Mesothelial cell of epicardium (in vitro differentiated cells): Measurements from ENCODE around the gene NDUFAF4. TPM values are rescaled to one million over a fixed set of nuclear protein-coding genes. Genes with fewer than 3 reads are reported as not detected.
A peak's percentile ranks its signal among the peaks of the same experiment; 100 is the strongest.
"Not testable (repeated sequence)": the region's sequence is repeated elsewhere in the genome, so short reads cannot be mapped to it uniquely, and the experiment has no call there.

Source experiments
- DNase-seq, 2 experiments: peaks; one replicate each; pipeline ENCODE4 v3.0.0; 2021; ENCODE audit warnings: low spot score in 2 of 2; ENCODE audit not compliant: unreplicated experiment in 2 of 2
- H3K27ac Mint-ChIP-seq: 2 replicates; pipeline ENCODE4 v1.8.0; 2021; ENCODE audit warnings: mixed read lengths
- H3K27me3 Mint-ChIP-seq: 2 replicates; pipeline ENCODE4 v1.8.0; 2021; ENCODE audit warnings: low read depth, mixed read lengths
- H3K36me3 Mint-ChIP-seq: 2 replicates; pipeline ENCODE4 v1.8.0; 2021; ENCODE audit warnings: mixed read lengths
- H3K4me1 Mint-ChIP-seq: 2 replicates; pipeline ENCODE4 v1.8.0; 2021; ENCODE audit warnings: mixed read lengths
- H3K4me3 Mint-ChIP-seq: 2 replicates; pipeline ENCODE4 v1.8.0; 2021; ENCODE audit warnings: mild to moderate bottlenecking, moderate library complexity, mixed read lengths
- H3K9me3 Mint-ChIP-seq: 2 replicates; pipeline ENCODE4 v1.8.0; 2021; ENCODE audit warnings: mixed read lengths
- total RNA-seq: library from RNA; stranded (reverse); gene quantifications from 3 replicates; pipeline ENCODE4 v1.2.1, GENCODE V29; 2021
- TF ChIP-seq, protein P1 (sequence below): fragments of 200-600 bp; sonication (generic); IDR thresholded peaks from one replicate; pipeline ENCODE4 v1.5.0; 2021; ENCODE audit warnings: antibody characterized with exemption; ENCODE audit not compliant: unreplicated experiment

NDUFAF4 gene
- total RNA-seq, 1 donor from 2014 or later: 40.6 TPM

DNA sequence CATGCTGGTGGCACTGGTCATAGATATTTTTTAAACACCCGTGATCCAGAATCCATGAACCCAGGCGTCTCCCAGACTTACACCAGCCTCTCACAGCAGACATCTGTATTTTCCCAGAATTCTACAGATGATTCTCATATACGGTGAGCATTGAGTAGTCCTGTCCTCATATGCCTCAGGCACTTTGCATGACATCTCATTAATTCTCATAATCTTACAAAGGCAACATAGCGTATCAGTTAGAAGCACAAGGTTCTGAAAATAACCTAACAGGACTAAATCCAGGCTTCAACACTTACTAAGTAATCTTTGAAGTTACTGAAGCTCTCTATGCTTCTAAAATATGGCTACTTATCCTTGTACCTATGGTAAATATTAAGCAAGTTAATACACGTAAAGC is 8.9 kb downstream of the NDUFAF4 start:
- Mint-ChIP-seq H3K4me1 (peaks cover 21% of the 10 kb centered on the region), H3K27me3 (no peaks in the 10 kb centered on the region), H3K9me3 (no peaks in the 10 kb centered on the region), H3K36me3 (peaks cover 9% of the 10 kb centered on the region), H3K4me3 (no peak overlapping the region), H3K27ac (no peak overlapping the region)
- DNase-seq: no peak
- TF ChIP-seq, protein P1, sequence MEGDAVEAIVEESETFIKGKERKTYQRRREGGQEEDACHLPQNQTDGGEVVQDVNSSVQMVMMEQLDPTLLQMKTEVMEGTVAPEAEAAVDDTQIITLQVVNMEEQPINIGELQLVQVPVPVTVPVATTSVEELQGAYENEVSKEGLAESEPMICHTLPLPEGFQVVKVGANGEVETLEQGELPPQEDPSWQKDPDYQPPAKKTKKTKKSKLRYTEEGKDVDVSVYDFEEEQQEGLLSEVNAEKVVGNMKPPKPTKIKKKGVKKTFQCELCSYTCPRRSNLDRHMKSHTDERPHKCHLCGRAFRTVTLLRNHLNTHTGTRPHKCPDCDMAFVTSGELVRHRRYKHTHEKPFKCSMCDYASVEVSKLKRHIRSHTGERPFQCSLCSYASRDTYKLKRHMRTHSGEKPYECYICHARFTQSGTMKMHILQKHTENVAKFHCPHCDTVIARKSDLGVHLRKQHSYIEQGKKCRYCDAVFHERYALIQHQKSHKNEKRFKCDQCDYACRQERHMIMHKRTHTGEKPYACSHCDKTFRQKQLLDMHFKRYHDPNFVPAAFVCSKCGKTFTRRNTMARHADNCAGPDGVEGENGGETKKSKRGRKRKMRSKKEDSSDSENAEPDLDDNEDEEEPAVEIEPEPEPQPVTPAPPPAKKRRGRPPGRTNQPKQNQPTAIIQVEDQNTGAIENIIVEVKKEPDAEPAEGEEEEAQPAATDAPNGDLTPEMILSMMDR: no peak

DNA sequence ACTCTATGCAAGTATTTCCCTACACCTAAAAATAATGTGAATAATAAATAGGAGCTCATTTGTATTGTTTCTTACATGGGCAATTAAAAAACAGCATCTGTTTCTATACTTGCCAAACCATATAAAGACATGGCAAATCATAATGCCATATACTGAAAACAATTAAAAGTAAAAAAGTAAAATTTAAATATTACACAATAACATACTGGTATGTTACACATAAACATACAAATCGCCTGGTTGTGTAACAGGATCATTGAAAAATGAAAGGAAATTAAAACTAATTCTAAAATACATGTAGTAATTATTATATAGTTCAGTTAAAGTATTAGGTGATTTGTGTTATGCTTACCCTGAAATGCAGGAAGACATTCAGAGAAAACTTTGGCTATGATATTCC is 11.2 kb downstream of the NDUFAF4 start:
- H3K4me1 Mint-ChIP-seq: peaks cover 21% of the 10 kb centered on the region
- H3K36me3 Mint-ChIP-seq: peaks cover 7% of the 10 kb centered on the region
- no peaks in the 10 kb centered on the region for H3K9me3 Mint-ChIP-seq
- DNase-seq: no peak
- H3K27me3 Mint-ChIP-seq: no peaks in the 10 kb centered on the region
- H3K4me3 Mint-ChIP-seq: no peak overlapping the region
- TF ChIP-seq, protein P1: no peak
- H3K27ac Mint-ChIP-seq: no peak overlapping the region

DNA sequence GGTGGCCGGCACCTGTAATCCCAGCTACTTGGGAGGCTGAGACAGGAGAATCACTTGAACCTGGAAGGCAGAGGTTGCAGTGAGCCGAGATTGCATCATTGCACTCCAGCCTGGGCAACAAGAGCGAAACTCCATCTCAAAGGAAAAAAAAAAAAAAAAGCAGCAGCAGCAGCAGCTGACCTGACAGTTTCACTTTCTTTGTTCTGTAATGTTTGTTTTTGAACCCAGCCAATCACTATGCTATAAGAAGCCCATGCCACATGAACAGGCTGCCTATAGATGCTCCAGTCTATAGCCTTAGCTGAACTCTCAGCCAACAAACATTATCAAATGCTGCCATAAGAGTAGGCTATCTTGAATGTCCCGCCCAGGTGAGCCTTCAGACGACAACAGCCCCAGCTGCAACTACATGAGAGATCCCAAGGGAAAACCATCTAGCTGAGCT is 12.5 kb downstream of the NDUFAF4 start:
- not testable (repeated sequence) for DNase-seq, H3K9me3 Mint-ChIP-seq, H3K36me3 Mint-ChIP-seq, H3K27me3 Mint-ChIP-seq, H3K4me3 Mint-ChIP-seq, H3K27ac Mint-ChIP-seq
- H3K4me1 Mint-ChIP-seq: peaks cover 21% of the 10 kb centered on the region

DNA sequence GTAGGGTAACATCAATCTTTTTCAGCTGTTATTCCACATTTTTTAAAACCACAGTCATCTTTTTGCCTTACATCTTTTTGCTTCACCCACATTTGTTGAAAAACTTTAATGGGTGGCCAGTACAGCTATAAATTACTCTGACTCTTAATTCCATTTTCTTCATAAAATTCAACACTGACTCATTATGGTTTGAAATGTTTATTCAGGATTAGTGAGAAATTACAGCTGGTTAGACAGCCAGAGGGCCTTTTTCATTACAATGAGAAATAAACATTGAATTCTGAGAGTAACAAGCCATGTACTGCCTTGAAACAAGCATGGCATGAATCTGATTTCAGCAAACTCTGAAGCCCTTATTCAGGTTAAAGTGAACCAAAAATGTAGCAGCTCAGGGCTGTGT is 19.5 kb downstream of the NDUFAF4 start:
- Mint-ChIP-seq H3K4me3 (no peak overlapping the region), H3K4me1 (peaks cover 22% of the 10 kb centered on the region), H3K27me3 (no peaks in the 10 kb centered on the region), H3K36me3 (no peaks in the 10 kb centered on the region), H3K9me3 (no peaks in the 10 kb centered on the region), H3K27ac (peak overlapping the region; percentile 91)
- TF ChIP-seq, protein P1: no peak
- DNase-seq: no peak

DNA sequence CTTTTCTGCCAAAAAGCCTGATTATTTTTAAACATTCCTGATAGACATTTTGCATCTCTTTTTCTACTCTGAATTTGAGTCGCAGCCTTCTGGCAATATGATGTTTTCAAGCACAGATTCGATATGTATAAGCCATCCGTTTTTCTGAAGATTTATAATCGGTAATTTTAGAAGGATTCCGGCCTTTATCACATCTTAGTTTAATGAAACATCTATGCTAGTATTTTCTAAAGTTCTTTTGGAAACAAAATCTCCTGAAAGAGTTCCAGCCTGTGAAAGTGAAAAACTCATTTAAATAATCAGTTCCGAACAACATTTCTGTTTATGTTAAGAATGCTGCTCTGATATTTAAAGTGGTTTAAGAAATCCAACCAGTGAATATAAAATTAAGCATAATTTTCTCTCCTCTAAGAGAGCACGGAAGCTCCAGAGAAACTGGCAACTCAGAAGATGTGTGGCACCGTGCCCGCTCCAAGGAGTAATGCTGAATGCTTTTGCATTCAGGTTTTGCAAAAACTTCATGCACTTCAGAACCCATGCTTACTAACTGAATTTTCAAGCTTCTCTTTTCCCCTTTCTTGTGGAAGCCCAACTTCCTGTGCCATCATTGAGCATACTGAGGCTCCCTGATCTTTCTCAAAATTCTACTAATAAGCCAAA is 20.7 kb downstream of the NDUFAF4 start:
- TF ChIP-seq, protein P1: no peak
- Mint-ChIP-seq H3K4me3 (no peak overlapping the region), H3K36me3 (no peaks in the 10 kb centered on the region)

DNA sequence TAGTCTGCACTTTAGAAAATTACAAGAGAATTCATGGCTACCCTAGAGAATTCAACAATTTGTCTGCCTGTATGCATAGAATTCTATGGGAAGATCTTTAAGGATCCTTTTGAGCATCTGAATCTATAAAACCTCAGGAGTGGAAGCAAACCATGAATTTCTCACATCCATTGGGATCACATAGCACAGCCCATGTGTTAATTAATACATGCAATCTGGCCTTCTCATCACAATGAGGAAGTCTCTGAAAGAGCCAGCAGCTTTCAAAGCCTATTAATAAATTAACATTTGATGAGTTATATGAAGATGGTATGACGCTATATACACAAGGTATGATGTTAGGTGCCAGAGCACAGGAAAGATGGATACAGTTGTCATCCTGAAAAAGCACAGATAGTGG is 24.7 kb downstream of the NDUFAF4 start:
- Mint-ChIP-seq H3K36me3 (no peaks in the 10 kb centered on the region), H3K27ac (no peak overlapping the region), H3K4me3 (no peak overlapping the region), H3K4me1 (peaks cover 12% of the 10 kb centered on the region), H3K27me3 (no peaks in the 10 kb centered on the region), H3K9me3 (no peaks in the 10 kb centered on the region)
- DNase-seq: no peak
- TF ChIP-seq, protein P1: no peak

More for the DNA sequence above, 20.7 kb downstream of the NDUFAF4 start:
- H3K27me3 Mint-ChIP-seq: no peaks in the 10 kb centered on the region
- no peaks in the 10 kb centered on the region for H3K9me3 Mint-ChIP-seq
- peaks cover 25% of the 10 kb centered on the region for H3K4me1 Mint-ChIP-seq
- DNase-seq: no peak
- peak overlapping the region; percentile 91 for H3K27ac Mint-ChIP-seq
